Cardiac fibroblast (primary cell): ENCODE data around the gene GATB.

Source experiments
- DNase-seq, 2 donors: peaks; one replicate each; pipeline versions ENCODE4 v3.0.0 to v3.0.0-alpha.2; 2010; ENCODE audit warnings: low read depth in 2 of 2
- H3K4me3 ChIP-seq, 2 donors: replicated peaks in 1 of 2; 1 replicate in 1 of 2; 2 replicates in 1 of 2; pipeline ENCODE4 v1.5.1; 2011; ENCODE audit warnings: low read depth in 2 of 2, low read length in 2 of 2, mild to moderate bottlenecking in 2 of 2, moderate library complexity in 1 of 2
- CTCF ChIP-seq: IDR thresholded peaks from one replicate; pipeline ENCODE4 v1.5.1; 2011; ENCODE audit warnings: low read depth, mild to moderate bottlenecking, low read length, inconsistent platforms

GATB gene

GRCh38 chr4:151667666-151668065, 93.1 kb downstream of the GATB start:
- no peak for TF ChIP-seq CTCF
- no peak for DNase-seq
- H3K4me3 ChIP-seq: no peak overlapping the region

GRCh38 chr4:151667048-151667447, 93.8 kb downstream of the GATB start:
- H3K4me3 ChIP-seq: no peak overlapping the region
- no peak for DNase-seq
- no peak for TF ChIP-seq CTCF

- H3K4me3 ChIP-seq: no peak overlapping the region
- no peak for DNase-seq
- TF ChIP-seq CTCF: no peak
Observed at GRCh38 chr4:151666501-151666900, 94.3 kb downstream of the GATB start.

GRCh38 chr4:151665785-151666127, 95.1 kb downstream of the GATB start:
- TF ChIP-seq CTCF: no peak
- no peak overlapping the region for H3K4me3 ChIP-seq
- no peak for DNase-seq

- no peak for DNase-seq
- no peak overlapping the region for H3K4me3 ChIP-seq
Observed at GRCh38 chr4:151665022-151665784, 95.6 kb downstream of the GATB start.

GRCh38 chr4:151664289-151664688, 96.5 kb downstream of the GATB start:
- no peak for DNase-seq
- no peak for TF ChIP-seq CTCF
- H3K4me3 ChIP-seq: no peak overlapping the region

More at GRCh38 chr4:151665022-151665784, 95.6 kb downstream of the GATB start:
- no peak for TF ChIP-seq CTCF

- no peak for DNase-seq
- TF ChIP-seq CTCF: no peak
Observed at GRCh38 chr4:151663109-151663508, 97.7 kb downstream of the GATB start.

More at GRCh38 chr4:151663109-151663508, 97.7 kb downstream of the GATB start:
- no peak overlapping the region for H3K4me3 ChIP-seq
